SK-N-SH (cell line): ENCODE measurements around the gene LOXHD1.

Experiments used
- EZH2phosphoT487 ChIP-seq: fragments of 200-600 bp; sonication (generic); IDR thresholded peaks from 2 replicates; pipeline ENCODE4 v1.6.1; 2017; ENCODE audit warnings: low read depth, mixed run types, mild to moderate bottlenecking, antibody characterized with exemption, moderate library complexity, borderline replicate concordance
- FOXM1 ChIP-seq: IDR thresholded peaks from 2 replicates; pipeline ENCODE4 v1.4.0; 2012; ENCODE audit warnings: low read depth, mild to moderate bottlenecking
- GABPA ChIP-seq: IDR thresholded peaks from 2 replicates; pipeline ENCODE4 v1.4.0; 2012; ENCODE audit warnings: low read depth, mild to moderate bottlenecking
- POLR2AphosphoS5 ChIP-seq: IDR thresholded peaks from 2 replicates; pipeline ENCODE4 v1.6.1; 2012; ENCODE audit warnings: low read depth, low read length
- RAD21 ChIP-seq: IDR thresholded peaks from 2 replicates; pipeline ENCODE4 v1.6.1; 2012; ENCODE audit warnings: mild to moderate bottlenecking, low read length
- TF ChIP-seq, protein P1 (sequence below): fragments of 200-600 bp; sonication (generic); IDR thresholded peaks from 2 replicates; pipeline ENCODE4 v1.6.1; 2017; ENCODE audit warnings: antibody characterized with exemption, mild to moderate bottlenecking, moderate library complexity
- TF ChIP-seq, protein P2 (sequence below): fragments of 150-350 bp; IDR thresholded peaks from 2 replicates; pipeline ENCODE4 v1.6.1; 2017; ENCODE audit warnings: antibody characterized with exemption, low read length, low read depth, borderline replicate concordance
- TF ChIP-seq, protein P3 (sequence below): IDR thresholded peaks from 2 replicates; pipeline ENCODE4 v1.4.0; 2012; ENCODE audit warnings: low read depth, borderline replicate concordance
- TF ChIP-seq, protein P4 (sequence below): IDR thresholded peaks from 2 replicates; pipeline ENCODE4; 2012
- TF ChIP-seq, protein P5 (sequence below): IDR thresholded peaks from 2 replicates; pipeline ENCODE4 v1.6.1; 2012; ENCODE audit warnings: mild to moderate bottlenecking, low read depth, low read length, moderate library complexity
- TF ChIP-seq, protein P6 (sequence below): IDR thresholded peaks from 2 replicates; pipeline ENCODE4 v1.4.0; 2012; ENCODE audit warnings: low read depth, borderline replicate concordance

DNA sequence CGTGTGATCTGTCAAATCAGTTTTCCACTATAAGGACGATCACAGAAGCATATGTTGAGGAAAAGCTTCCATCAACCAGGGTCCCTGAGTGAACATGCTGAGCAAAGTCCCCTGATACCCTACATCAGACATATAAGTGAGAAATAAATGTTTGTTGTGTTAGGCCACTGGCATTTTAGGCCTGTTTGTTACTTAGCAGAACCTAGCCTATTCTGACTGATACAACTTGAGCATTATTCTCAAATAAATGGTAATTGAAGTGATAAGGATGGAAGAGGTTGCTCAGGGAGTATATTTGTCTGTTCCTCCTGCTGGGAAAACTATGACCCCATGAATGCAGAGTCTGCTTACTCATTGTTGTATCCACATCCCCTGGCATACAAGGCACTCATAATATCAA, 106.4 kb downstream of the LOXHD1 start:
- TF ChIP-seq, protein P1, sequence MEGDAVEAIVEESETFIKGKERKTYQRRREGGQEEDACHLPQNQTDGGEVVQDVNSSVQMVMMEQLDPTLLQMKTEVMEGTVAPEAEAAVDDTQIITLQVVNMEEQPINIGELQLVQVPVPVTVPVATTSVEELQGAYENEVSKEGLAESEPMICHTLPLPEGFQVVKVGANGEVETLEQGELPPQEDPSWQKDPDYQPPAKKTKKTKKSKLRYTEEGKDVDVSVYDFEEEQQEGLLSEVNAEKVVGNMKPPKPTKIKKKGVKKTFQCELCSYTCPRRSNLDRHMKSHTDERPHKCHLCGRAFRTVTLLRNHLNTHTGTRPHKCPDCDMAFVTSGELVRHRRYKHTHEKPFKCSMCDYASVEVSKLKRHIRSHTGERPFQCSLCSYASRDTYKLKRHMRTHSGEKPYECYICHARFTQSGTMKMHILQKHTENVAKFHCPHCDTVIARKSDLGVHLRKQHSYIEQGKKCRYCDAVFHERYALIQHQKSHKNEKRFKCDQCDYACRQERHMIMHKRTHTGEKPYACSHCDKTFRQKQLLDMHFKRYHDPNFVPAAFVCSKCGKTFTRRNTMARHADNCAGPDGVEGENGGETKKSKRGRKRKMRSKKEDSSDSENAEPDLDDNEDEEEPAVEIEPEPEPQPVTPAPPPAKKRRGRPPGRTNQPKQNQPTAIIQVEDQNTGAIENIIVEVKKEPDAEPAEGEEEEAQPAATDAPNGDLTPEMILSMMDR = no peak
- TF ChIP-seq POLR2AphosphoS5 = no peak
- TF ChIP-seq, protein P2, sequence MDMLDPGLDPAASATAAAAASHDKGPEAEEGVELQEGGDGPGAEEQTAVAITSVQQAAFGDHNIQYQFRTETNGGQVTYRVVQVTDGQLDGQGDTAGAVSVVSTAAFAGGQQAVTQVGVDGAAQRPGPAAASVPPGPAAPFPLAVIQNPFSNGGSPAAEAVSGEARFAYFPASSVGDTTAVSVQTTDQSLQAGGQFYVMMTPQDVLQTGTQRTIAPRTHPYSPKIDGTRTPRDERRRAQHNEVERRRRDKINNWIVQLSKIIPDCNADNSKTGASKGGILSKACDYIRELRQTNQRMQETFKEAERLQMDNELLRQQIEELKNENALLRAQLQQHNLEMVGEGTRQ = no peak
- TF ChIP-seq, protein P3, sequence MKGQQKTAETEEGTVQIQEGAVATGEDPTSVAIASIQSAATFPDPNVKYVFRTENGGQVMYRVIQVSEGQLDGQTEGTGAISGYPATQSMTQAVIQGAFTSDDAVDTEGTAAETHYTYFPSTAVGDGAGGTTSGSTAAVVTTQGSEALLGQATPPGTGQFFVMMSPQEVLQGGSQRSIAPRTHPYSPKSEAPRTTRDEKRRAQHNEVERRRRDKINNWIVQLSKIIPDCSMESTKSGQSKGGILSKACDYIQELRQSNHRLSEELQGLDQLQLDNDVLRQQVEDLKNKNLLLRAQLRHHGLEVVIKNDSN = no peak
- no peak for TF ChIP-seq FOXM1
- no peak for TF ChIP-seq GABPA
- TF ChIP-seq, protein P4, sequence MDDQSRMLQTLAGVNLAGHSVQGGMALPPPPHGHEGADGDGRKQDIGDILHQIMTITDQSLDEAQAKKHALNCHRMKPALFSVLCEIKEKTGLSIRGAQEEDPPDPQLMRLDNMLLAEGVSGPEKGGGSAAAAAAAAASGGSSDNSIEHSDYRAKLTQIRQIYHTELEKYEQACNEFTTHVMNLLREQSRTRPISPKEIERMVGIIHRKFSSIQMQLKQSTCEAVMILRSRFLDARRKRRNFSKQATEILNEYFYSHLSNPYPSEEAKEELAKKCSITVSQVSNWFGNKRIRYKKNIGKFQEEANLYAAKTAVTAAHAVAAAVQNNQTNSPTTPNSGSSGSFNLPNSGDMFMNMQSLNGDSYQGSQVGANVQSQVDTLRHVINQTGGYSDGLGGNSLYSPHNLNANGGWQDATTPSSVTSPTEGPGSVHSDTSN = no peak
- TF ChIP-seq, protein P5, sequence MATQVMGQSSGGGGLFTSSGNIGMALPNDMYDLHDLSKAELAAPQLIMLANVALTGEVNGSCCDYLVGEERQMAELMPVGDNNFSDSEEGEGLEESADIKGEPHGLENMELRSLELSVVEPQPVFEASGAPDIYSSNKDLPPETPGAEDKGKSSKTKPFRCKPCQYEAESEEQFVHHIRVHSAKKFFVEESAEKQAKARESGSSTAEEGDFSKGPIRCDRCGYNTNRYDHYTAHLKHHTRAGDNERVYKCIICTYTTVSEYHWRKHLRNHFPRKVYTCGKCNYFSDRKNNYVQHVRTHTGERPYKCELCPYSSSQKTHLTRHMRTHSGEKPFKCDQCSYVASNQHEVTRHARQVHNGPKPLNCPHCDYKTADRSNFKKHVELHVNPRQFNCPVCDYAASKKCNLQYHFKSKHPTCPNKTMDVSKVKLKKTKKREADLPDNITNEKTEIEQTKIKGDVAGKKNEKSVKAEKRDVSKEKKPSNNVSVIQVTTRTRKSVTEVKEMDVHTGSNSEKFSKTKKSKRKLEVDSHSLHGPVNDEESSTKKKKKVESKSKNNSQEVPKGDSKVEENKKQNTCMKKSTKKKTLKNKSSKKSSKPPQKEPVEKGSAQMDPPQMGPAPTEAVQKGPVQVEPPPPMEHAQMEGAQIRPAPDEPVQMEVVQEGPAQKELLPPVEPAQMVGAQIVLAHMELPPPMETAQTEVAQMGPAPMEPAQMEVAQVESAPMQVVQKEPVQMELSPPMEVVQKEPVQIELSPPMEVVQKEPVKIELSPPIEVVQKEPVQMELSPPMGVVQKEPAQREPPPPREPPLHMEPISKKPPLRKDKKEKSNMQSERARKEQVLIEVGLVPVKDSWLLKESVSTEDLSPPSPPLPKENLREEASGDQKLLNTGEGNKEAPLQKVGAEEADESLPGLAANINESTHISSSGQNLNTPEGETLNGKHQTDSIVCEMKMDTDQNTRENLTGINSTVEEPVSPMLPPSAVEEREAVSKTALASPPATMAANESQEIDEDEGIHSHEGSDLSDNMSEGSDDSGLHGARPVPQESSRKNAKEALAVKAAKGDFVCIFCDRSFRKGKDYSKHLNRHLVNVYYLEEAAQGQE = no peak
- TF ChIP-seq RAD21 = no peak
- TF ChIP-seq, protein P6, sequence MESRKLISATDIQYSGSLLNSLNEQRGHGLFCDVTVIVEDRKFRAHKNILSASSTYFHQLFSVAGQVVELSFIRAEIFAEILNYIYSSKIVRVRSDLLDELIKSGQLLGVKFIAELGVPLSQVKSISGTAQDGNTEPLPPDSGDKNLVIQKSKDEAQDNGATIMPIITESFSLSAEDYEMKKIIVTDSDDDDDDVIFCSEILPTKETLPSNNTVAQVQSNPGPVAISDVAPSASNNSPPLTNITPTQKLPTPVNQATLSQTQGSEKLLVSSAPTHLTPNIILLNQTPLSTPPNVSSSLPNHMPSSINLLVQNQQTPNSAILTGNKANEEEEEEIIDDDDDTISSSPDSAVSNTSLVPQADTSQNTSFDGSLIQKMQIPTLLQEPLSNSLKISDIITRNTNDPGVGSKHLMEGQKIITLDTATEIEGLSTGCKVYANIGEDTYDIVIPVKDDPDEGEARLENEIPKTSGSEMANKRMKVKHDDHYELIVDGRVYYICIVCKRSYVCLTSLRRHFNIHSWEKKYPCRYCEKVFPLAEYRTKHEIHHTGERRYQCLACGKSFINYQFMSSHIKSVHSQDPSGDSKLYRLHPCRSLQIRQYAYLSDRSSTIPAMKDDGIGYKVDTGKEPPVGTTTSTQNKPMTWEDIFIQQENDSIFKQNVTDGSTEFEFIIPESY = no peak
- no peak for TF ChIP-seq EZH2phosphoT487
